Measurements from ENCODE around the gene AGPAT3.

Gene AGPAT3

GRCh38 chr21:43889069-43889468, 24.0 kb downstream of the AGPAT3 start:
- Histone ChIP-seq H3K27me3 (no peaks in the 10 kb centered on the region), H3K36me3 (peaks cover 0 to 4% (median 0%) of the 10 kb centered on the region in 3 donors), H3K4me1 (peaks cover 0 to 14% (median 3%) of the 10 kb centered on the region in 4 donors), H3K4me3 (no peak overlapping the region), H3K9me3 (no peaks in the 10 kb centered on the region), H3K27ac (no peak overlapping the region)
- intact Hi-C loops (cut with DNase I; ENCODE audit: low total_unique reads), result loop anchor here (10.0 kb wide), 1 partner anchor 64 kb away; no protein-coding TSS in a partner anchor
- TF ChIP-seq CTCF (IDR thresholded peaks at IDR 0.05), result no peak
- no peak for DNase-seq

DNA sequence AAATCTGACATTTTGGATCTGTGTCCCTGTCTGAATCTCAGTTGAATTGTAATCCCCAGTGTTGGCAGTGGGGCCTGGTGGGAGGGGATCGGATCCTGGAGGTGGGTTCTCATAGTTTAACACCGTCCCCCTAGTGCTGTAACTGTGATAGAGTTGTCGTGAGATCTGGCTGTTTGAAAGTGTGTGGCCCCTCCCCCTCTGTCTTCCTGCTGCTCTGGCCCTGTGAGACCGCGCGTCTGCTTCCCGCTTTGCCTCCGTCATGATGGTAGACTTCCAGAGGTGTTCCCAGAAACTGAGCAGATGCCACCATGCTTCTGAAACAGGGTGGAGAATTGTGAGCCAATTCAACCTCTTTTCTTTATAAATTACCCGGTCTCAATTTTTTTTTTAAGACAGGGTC, 25.0 kb downstream of the AGPAT3 start:
- intact Hi-C loops (cut with DNase I; ENCODE audit: low total_unique reads), result no loop called here
- peaks cover 0 to 4% (median 0%) of the 10 kb centered on the region in 3 donors for H3K36me3 ChIP-seq
- no peak overlapping the region for H3K4me3 ChIP-seq
- no peaks in the 10 kb centered on the region for H3K27me3 ChIP-seq
- DNase-seq, result no peak
- H3K4me1 ChIP-seq, result peaks cover 0 to 6% (median 0%) of the 10 kb centered on the region in 4 donors
- TF ChIP-seq CTCF (IDR thresholded peaks at IDR 0.05), result no peak
- H3K27ac ChIP-seq, result no peak overlapping the region
- no peaks in the 10 kb centered on the region for H3K9me3 ChIP-seq

GRCh38 chr21:43892334-43892733, 27.3 kb downstream of the AGPAT3 start:
- H3K9me3 ChIP-seq, result no peaks in the 10 kb centered on the region
- H3K4me1 ChIP-seq, result no peaks in the 10 kb centered on the region
- H3K4me3 ChIP-seq, result no peak overlapping the region
- DNase-seq, result no peak
- intact Hi-C loops (cut with DNase I; ENCODE audit: low total_unique reads), result no loop called here
- no peak overlapping the region for H3K27ac ChIP-seq
- no peaks in the 10 kb centered on the region for H3K27me3 ChIP-seq
- no peak for TF ChIP-seq CTCF (IDR thresholded peaks at IDR 0.05)
- peaks cover 0 to 4% (median 0%) of the 10 kb centered on the region in 3 donors for H3K36me3 ChIP-seq

DNA sequence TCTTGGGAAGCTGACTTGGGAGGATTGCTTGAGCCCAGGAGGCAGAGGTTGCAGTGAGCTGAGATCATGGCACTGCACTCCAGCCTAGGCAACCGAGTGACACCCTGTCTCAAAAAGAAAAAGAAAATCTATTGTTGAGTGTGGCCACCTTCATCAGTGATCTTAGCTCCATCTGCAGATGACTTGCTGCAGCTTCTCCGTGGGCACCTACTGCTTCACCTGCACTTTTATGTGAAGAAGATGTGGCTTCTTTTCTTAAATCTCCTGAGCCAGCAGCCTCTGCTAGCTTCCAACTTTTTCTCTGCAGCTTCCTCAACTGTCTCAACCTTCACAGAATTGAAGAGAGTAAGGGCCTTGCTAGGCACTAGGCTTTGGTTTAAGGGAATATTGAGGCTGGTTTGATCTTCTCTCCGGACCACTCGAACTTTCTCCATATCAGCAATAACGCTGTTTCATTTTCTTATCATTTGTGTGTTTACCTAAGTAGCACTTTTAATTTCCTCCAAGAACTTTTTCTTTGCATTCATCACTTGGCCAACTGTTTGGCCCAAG, 28.0 kb downstream of the AGPAT3 start:
- H3K4me3 ChIP-seq, result no peak overlapping the region
- no peaks in the 10 kb centered on the region for H3K4me1 ChIP-seq
- H3K27me3 ChIP-seq, result no peaks in the 10 kb centered on the region
- no peak overlapping the region for H3K27ac ChIP-seq
- intact Hi-C loops (cut with DNase I; ENCODE audit: low total_unique reads), result no loop called here
- H3K9me3 ChIP-seq, result no peaks in the 10 kb centered on the region
- TF ChIP-seq CTCF (IDR thresholded peaks at IDR 0.05), result no peak
- DNase-seq, result no peak
- H3K36me3 ChIP-seq, result peaks cover 0 to 4% (median 0%) of the 10 kb centered on the region in 3 donors

DNA sequence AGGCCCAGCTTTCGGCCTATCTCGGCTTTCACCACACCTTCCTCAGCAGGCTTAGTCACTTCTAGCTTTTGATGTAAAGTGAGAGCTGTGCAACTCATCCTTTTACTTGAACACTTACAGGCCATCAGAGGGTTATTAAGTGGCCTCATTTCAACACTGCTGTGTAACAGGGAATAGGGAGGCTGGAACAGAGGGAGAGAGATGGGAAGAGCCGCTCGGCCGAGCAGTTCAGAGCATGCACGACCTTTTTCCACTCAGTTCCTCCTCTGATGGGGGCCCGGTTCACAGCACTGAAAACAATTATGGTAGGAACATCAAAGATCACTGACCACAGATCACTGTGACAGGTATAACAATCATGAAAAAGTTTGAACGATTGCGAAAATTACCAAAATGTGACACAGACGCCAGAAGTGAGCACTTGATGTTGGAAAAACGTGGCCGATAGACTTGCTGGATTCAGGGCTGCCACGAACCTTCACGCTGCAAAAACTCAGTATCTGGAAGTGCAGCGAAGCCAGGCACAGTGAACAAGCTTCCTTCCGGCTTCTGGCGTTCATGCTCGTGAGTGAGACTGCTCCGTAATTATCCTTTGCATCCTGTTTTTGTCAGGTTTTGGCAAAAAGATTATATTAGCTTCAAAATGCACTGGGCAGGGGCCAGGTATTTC, 28.6 kb downstream of the AGPAT3 start:
- H3K4me1 ChIP-seq, result no peaks in the 10 kb centered on the region

More for the DNA sequence above, 28.6 kb downstream of the AGPAT3 start:
- peaks cover 0 to 4% (median 0%) of the 10 kb centered on the region in 3 donors for H3K36me3 ChIP-seq
- no peak overlapping the region for H3K4me3 ChIP-seq
- no peaks in the 10 kb centered on the region for H3K9me3 ChIP-seq
- no peak overlapping the region for H3K27ac ChIP-seq
- no peak for TF ChIP-seq CTCF (IDR thresholded peaks at IDR 0.05)
- intact Hi-C loops (cut with DNase I; ENCODE audit: low total_unique reads), result no loop called here
- no peaks in the 10 kb centered on the region for H3K27me3 ChIP-seq
- no peak for DNase-seq
